Measurements from ENCODE around the gene ZHX3.
A peak's percentile ranks its signal among the peaks of the same experiment; 100 is the strongest.

The ZHX3 gene

GRCh38 chr20:41151134-41151869 is 166.2 kb downstream of the ZHX3 start:
- DNase-seq (ENCODE audit: low spot score) = no peak

GRCh38 chr20:41150664-41151063 is 166.9 kb downstream of the ZHX3 start:
- DNase-seq (ENCODE audit: low spot score) = no peak

GRCh38 chr20:41148942-41149341 is 168.6 kb downstream of the ZHX3 start:
- no peak for DNase-seq (ENCODE audit: low spot score)

- no peak for DNase-seq (ENCODE audit: low spot score)
Measured at GRCh38 chr20:41147767-41148191, 169.8 kb downstream of the ZHX3 start.

- no peak for DNase-seq (ENCODE audit: low spot score)
Measured at GRCh38 chr20:41145821-41146620, 171.5 kb downstream of the ZHX3 start.

- DNase-seq (ENCODE audit: low spot score) = no peak
Measured at GRCh38 chr20:41145317-41145716, 172.2 kb downstream of the ZHX3 start.

- DNase-seq (ENCODE audit: low spot score) = no peak
Measured at GRCh38 chr20:41143354-41143753, 174.2 kb downstream of the ZHX3 start.

- DNase-seq (ENCODE audit: low spot score) = no peak
Measured at GRCh38 chr20:41142919-41143318, 174.6 kb downstream of the ZHX3 start.

- no peak for DNase-seq (ENCODE audit: low spot score)
Measured at GRCh38 chr20:41142245-41142644, 175.3 kb downstream of the ZHX3 start.

- DNase-seq (ENCODE audit: low spot score) = peak; percentile 63
Measured at GRCh38 chr20:41141153-41141815, 176.2 kb downstream of the ZHX3 start.

GRCh38 chr20:41140226-41141133 is 177.1 kb downstream of the ZHX3 start:
- DNase-seq (ENCODE audit: low spot score) = no peak

GRCh38 chr20:41139227-41140093 is 178.1 kb downstream of the ZHX3 start:
- DNase-seq (ENCODE audit: low spot score) = no peak

GRCh38 chr20:41138475-41139226 is 178.9 kb downstream of the ZHX3 start:
- DNase-seq (ENCODE audit: low spot score) = peak; percentile 34

GRCh38 chr20:41137614-41138474 is 179.7 kb downstream of the ZHX3 start:
- DNase-seq (ENCODE audit: low spot score) = peak; percentile 82

- DNase-seq (ENCODE audit: low spot score) = peak; percentile 97
Measured at GRCh38 chr20:41136680-41137613, 180.6 kb downstream of the ZHX3 start, which contains the start of gene PLCG1. Gene PLCG1 (plus strand): TSS chr20:41137543. CDS start chr20:41137642, 99 bp downstream.

GRCh38 chr20:41135888-41136679 is 181.4 kb downstream of the ZHX3 start:
- DNase-seq (ENCODE audit: low spot score) = no peak

All from hepatic stellate cell (primary cell).